Islet of Langerhans (tissue), 1 donor: ENCODE results near the gene FHIT.

Experiments used
- FAIRE-seq: peaks from one replicate; lab custom pipeline; 2011; peaks lifted over from hg19 to GRCh38; lab: Jason Lieb, UNC

FHIT gene

GRCh38 chr3:60033901-60034453 lies 1217.3 kb downstream of the FHIT start:
- no peak for FAIRE-seq

GRCh38 chr3:60030982-60031381 lies 1220.3 kb downstream of the FHIT start:
- FAIRE-seq: no peak

GRCh38 chr3:60028233-60028632 lies 1223.0 kb downstream of the FHIT start:
- no peak for FAIRE-seq

GRCh38 chr3:60027335-60027734 lies 1223.9 kb downstream of the FHIT start:
- peak; percentile 82 for FAIRE-seq

- no peak for FAIRE-seq
Measured at GRCh38 chr3:60025096-60026050, 1225.9 kb downstream of the FHIT start.

GRCh38 chr3:60024400-60024799 lies 1226.9 kb downstream of the FHIT start:
- FAIRE-seq: no peak

- FAIRE-seq: peak; percentile 62
Measured at GRCh38 chr3:60023189-60023588, 1228.1 kb downstream of the FHIT start.

- no peak for FAIRE-seq
Measured at GRCh38 chr3:60017631-60018030, 1233.6 kb downstream of the FHIT start.

GRCh38 chr3:60015032-60015705 lies 1236.1 kb downstream of the FHIT start:
- no peak for FAIRE-seq

- FAIRE-seq: no peak
Measured at GRCh38 chr3:60013241-60013640, 1238.0 kb downstream of the FHIT start.

GRCh38 chr3:60011218-60011617 lies 1240.0 kb downstream of the FHIT start:
- FAIRE-seq: no peak

- FAIRE-seq: no peak
Measured at GRCh38 chr3:60010781-60011180, 1240.5 kb downstream of the FHIT start.

- no peak for FAIRE-seq
Measured at GRCh38 chr3:60009931-60010478, 1241.2 kb downstream of the FHIT start.

GRCh38 chr3:60001369-60001768 lies 1249.9 kb downstream of the FHIT start:
- FAIRE-seq: no peak

- FAIRE-seq: no peak
Measured at GRCh38 chr3:60000311-60001105, 1250.7 kb downstream of the FHIT start.

- no peak for FAIRE-seq
Measured at GRCh38 chr3:59998058-59998457, 1253.2 kb downstream of the FHIT start.

GRCh38 chr3:59997583-59997982 lies 1253.7 kb downstream of the FHIT start:
- FAIRE-seq: peak; percentile 94

- FAIRE-seq: no peak
Measured at GRCh38 chr3:59996056-59996455, 1255.2 kb downstream of the FHIT start.

- FAIRE-seq: no peak
Measured at GRCh38 chr3:59995563-59995962, 1255.7 kb downstream of the FHIT start.

- FAIRE-seq: peak; percentile 64
Measured at GRCh38 chr3:59994732-59995304, 1256.4 kb downstream of the FHIT start.

GRCh38 chr3:59992578-59992977 lies 1258.7 kb downstream of the FHIT start:
- FAIRE-seq: no peak

- peak; percentile 9 for FAIRE-seq
Measured at GRCh38 chr3:59990915-59991314, 1260.3 kb downstream of the FHIT start.
